Large intestine (tissue), 3 donors: ENCODE results near the gene MAPKAPK2. TPM values are rescaled to one million over a fixed set of nuclear protein-coding genes. Genes with fewer than 3 reads are reported as not detected.
A peak's percentile ranks its signal among the peaks of the same experiment; 100 is the strongest.
"Not testable (repeated sequence)": the region's sequence is repeated elsewhere in the genome, so short reads cannot be mapped to it uniquely, and the experiment has no call there.

ENCODE experiments used
- DNase-seq, 2 donors: peaks; one replicate each; pipeline versions ENCODE4 v3.0.0 to v3.0.0-alpha.2; 2013
- H3K27ac ChIP-seq: one replicate; pipeline ENCODE4 v1.5.1; 2013; ENCODE audit warnings: low read length
- H3K27me3 ChIP-seq: 2 replicates; pipeline ENCODE4 v1.6.1; 2013; ENCODE audit warnings: low read length; ENCODE audit not compliant: control insufficient read depth, insufficient read depth
- H3K36me3 ChIP-seq: 2 replicates; pipeline ENCODE4 v1.6.1; 2013; ENCODE audit warnings: low read length; ENCODE audit not compliant: control insufficient read depth, insufficient read depth
- H3K4me1 ChIP-seq: one replicate; pipeline ENCODE4 v1.6.1; 2013; ENCODE audit warnings: low read length; ENCODE audit not compliant: control insufficient read depth, insufficient read depth
- H3K4me3 ChIP-seq: one replicate; pipeline ENCODE4 v1.5.1; 2013; ENCODE audit warnings: low read length
- H3K9me3 ChIP-seq: one replicate; pipeline ENCODE4 v1.6.1; 2013; ENCODE audit warnings: mild to moderate bottlenecking, low read depth, low read length, moderate library complexity; ENCODE audit not compliant: control insufficient read depth
- WGBS: methylation state at CpG from one replicate; pipeline ENCODE4 v1.1.5; 2013; ENCODE audit warnings: low lambda C conversion rate; ENCODE audit not compliant: insufficient coverage; 5-methylcytosine and 5-hydroxymethylcytosine counted together
- polyA plus RNA-seq: library from polyadenylated mRNA; unstranded; fragments of 120-200 nt; gene quantifications from one replicate; pipeline ENCODE4 v1.2.1, GENCODE V29; 2013

The MAPKAPK2 gene
- polyA plus RNA-seq, 1 donor = 79.6 TPM

DNA sequence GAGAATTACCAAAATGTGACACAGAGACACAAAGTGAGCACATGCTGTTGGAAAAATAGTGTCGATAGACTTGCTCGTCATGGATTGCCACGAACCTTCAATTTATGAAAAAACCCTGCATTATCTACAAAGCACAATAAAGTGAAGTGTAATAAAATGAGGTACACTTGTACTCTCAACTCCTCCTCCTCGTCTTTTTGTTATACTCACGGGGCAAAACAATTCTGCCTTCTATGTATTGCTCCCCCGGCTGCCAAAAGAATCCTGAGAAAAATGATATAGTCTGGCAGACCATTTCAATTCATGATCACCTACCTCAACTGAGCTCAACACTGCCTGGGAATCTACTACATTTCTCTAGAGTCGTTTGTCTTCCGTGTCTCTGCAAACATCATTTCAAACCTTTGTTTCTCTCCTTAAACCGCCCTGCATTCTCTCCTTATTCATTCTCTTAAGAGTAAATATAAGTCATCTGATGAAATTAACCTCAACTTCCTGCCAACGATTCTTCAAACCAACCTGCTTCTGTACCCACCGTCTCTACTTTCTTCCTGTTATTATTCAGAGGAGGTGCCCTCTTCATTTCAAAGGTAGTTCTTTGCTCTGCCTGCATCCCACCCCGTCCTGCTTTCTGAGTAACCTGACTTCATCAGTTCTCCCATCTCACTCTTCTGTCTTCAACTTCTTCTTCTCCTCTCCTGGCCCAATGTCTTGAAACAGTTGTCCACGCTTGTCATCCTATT is 73.0 kb downstream of the MAPKAPK2 start:
- Histone ChIP-seq H3K27ac (no peak overlapping the region), H3K9me3 (no peaks in the 10 kb centered on the region), H3K36me3 (no peaks in the 10 kb centered on the region), H3K4me1 (no peaks in the 10 kb centered on the region), H3K4me3 (no peak overlapping the region), H3K27me3 (no peaks in the 10 kb centered on the region)
- no peak for DNase-seq
- 80% methylated on average over 1 of the region's 13 CpGs for WGBS

DNA sequence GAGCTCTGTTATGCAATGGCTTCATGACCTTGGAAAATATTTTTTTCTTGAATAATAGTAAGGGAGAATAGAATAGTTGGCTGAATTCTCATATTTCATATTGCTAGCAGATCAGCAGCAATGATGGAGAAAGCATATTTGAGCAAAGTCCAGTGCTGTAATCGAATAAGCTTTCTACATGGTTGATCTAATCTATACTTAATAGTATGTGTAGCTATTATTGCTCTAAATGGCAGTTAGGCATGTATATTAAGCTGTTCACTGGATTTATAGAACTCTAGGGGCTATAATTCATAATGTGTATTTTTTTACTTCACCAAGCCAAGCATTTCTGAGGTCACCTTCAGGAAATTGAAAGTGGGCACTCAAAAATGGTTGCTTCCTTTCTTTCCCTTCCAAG is 75.9 kb downstream of the MAPKAPK2 start:
- DNase-seq = no peak
- no peaks in the 10 kb centered on the region for H3K9me3 ChIP-seq
- no peak overlapping the region for H3K27ac ChIP-seq
- no peaks in the 10 kb centered on the region for H3K27me3 ChIP-seq
- H3K4me3 ChIP-seq = no peak overlapping the region
- H3K4me1 ChIP-seq = no peaks in the 10 kb centered on the region
- no peaks in the 10 kb centered on the region for H3K36me3 ChIP-seq
- no CpG with 5 or more reads among the region's 1 CpG for WGBS

DNA sequence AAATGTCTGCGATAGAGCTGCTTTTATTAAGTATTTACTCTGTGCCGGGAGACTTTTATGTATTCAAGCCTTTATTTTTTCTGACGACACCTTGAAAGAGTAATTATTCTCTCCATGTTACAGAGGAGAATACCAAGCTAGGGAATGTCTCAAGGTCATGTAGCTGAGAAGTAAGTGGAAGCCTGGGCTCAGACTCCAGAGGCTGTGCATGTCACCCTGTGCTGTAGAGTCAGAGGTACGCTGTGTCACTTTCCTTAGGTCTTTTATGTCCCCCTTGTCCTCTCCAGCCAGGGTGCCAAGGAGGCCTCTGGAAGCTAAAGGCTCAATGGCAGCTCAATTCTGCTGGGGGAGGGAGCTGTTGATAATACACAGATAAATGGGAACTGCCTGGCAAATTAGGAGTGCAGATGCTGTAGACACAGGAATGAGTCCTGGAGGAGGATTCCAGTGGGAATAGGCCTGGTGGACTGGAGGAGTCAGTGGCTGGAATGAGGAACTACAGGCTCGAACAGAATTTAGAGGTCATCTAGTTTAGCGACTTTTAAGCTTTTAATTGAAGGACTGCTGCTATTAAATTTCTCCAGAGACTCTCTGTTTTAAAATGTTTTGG is 76.6 kb downstream of the MAPKAPK2 start:
- H3K36me3 ChIP-seq = no peaks in the 10 kb centered on the region
- H3K4me3 ChIP-seq = no peak overlapping the region
- H3K27ac ChIP-seq = no peak overlapping the region
- H3K4me1 ChIP-seq = no peaks in the 10 kb centered on the region
- H3K9me3 ChIP-seq = no peaks in the 10 kb centered on the region
- 60% methylated on average over 1 of the region's 6 CpGs for WGBS
- DNase-seq = no peak
- H3K27me3 ChIP-seq = peaks cover under 1% of the 10 kb centered on the region

DNA sequence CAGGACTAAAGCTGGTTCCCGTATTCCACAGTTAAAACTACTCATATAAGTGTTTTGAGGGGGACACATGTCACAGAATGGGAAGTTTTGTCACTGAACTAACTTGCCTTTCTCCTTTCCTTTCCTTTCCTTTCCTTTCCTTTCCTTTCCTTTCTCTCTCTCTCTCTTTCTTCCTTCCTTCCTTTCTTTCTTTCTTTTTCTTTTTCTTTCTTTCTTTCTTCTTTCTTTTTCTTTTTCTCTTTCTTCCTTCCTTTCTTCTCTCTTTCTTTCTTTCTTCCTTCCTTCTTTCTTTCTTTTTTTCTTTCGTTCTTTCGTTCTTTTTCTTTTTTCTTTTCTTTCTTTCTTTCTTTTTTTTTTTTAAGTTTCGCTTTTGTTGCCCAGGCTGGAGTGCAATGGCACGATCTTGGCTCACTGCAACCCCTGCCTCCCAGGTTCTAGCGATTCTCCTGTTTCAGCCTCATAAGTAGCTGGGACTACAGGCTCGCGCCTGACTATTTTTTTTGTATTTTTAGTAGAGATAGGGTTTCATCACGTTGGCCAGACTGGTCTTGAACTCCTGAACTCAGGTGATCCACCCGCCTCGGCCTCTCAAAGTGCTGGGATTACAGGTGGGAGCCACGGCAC is 78.1 kb downstream of the MAPKAPK2 start:
- WGBS = 100% methylated on average over 3 of the region's 12 CpGs
- not testable (repeated sequence) for H3K27me3 ChIP-seq, DNase-seq, H3K4me1 ChIP-seq, H3K36me3 ChIP-seq, H3K9me3 ChIP-seq, H3K27ac ChIP-seq, H3K4me3 ChIP-seq

DNA sequence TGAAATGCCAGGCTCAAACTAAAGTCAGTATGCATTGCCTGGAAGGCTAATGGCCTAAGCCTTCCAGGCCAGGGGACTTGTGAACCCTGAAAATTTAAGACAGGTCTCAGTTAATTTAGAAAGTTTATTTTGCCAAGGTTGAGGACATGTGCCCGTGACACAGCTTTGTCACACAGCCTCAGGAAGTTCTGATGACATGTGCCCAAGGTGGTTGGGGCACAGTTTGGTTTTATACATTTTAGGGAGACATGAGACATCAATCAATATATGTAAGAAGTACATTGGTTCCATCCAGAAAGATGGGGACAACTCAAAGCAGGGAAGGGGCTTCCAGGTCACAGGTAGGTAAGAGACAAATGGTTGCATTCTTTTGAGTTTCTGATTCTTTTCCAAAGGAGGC is 81.1 kb downstream of the MAPKAPK2 start:
- not testable (repeated sequence) for DNase-seq, H3K9me3 ChIP-seq, H3K4me1 ChIP-seq, H3K27ac ChIP-seq, H3K27me3 ChIP-seq, H3K4me3 ChIP-seq, H3K36me3 ChIP-seq
- WGBS = no CpG with 5 or more reads among the region's 1 CpG

DNA sequence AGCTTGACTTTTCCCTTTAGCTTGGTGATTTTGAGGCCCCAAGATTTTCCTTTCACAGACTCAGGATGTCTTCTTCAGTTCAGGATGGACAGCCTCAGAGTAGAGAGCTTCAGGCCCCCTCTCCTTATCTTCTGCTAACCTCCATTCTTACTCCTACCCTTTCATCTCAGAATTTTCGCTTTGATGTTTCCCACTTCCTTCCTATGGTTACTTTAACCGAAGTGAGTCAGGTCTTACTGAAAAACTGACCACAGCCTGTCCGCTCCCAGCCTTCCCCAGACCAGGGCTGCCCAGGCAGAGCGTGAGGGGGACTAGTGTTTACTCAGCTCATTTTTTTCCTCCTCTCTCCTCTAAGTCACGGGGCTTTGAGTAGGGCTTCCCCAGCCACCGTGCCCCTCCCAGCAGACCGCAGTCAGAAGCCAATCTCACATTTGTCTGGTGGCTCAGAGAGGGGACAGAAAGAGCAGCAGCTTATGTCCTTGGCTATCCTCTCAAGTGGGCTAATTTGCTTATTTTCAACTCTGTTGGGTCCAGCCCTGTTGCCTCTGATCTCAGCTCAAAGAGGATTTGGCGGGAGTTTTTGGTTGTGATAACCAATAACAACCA is 81.6 kb downstream of the MAPKAPK2 start:
- Histone ChIP-seq H3K9me3 (no peaks in the 10 kb centered on the region), H3K27me3 (peaks cover 7% of the 10 kb centered on the region), H3K27ac (no peak overlapping the region), H3K4me3 (no peak overlapping the region), H3K4me1 (no peaks in the 10 kb centered on the region), H3K36me3 (no peaks in the 10 kb centered on the region)
- peak in 1 of 2 donors; percentile 24 for DNase-seq
- WGBS = no CpG with 5 or more reads among the region's 8 CpGs

- DNase-seq = no peak
- 100% methylated on average over 1 of the region's 14 CpGs for WGBS
- H3K4me3 ChIP-seq = no peak overlapping the region
- peaks cover 7% of the 10 kb centered on the region for H3K27me3 ChIP-seq
- no peaks in the 10 kb centered on the region for H3K4me1 ChIP-seq
- no peak overlapping the region for H3K27ac ChIP-seq
- H3K9me3 ChIP-seq = no peaks in the 10 kb centered on the region
- H3K36me3 ChIP-seq = no peaks in the 10 kb centered on the region
Measured at GRCh38 chr1:206768472-206769303, 84.0 kb downstream of the MAPKAPK2 start.

- peak; percentile 12 to 19 for DNase-seq
- Histone ChIP-seq H3K4me1 (no peaks in the 10 kb centered on the region), H3K27ac (no peak overlapping the region), H3K4me3 (no peak overlapping the region), H3K27me3 (peaks cover 7% of the 10 kb centered on the region), H3K9me3 (no peaks in the 10 kb centered on the region), H3K36me3 (no peaks in the 10 kb centered on the region)
- no CpG with 5 or more reads among the region's 7 CpGs for WGBS
Measured at GRCh38 chr1:206769304-206769731, 84.6 kb downstream of the MAPKAPK2 start.

DNA sequence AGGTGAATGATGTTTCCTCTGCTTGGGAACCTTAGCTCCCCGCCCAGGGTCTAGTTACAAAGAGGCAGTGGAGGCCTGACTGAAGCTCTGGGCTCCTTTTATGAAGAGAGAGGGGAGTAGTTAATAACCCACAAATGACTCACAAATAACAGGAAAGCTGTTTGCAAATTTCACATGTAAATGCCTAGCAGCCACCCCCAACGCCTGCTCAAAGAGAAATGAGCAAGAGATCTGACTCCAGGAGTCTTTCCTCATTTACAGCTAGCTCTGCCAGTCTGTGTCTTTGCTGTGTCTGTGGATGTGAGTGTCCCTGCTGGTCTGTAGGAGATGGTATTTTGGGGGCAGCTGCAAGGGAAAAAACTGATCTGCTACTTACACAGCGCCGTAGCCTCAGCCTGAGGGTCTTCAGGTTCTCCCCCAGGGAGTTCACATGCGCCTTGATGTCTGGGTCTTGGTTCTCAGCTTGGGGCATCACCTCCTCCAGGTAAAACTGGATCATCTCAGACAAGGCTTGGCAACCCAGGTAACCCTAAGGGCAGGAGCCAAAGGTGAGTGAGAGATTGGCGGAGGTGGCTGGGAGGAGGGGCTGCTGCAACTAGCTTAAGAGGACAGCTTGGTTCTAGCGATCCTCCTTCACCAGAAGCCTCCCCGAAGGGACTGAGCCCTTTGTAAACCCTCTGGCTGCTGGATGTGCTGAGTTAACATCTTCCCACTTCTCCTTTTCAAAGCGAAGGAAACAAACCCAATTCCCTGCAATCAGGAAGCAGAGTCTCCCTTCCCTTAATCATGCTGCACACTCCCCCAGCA is 86.0 kb downstream of the MAPKAPK2 start, which contains the start of gene IL19:
IL19 (plus strand) TSS at position 243 of the 807 bp plus-strand sequence. CDS start 65,890 bp downstream, outside the sequence.
- Histone ChIP-seq H3K27ac (no peak within 1 kb of the TSS), H3K4me3 (no peak within 1 kb of the TSS), H3K4me1 (no peaks in the 10 kb centered on the region)

More for the DNA sequence above, 86.0 kb downstream of the MAPKAPK2 start, which contains the start of gene IL19:
- no peak for DNase-seq
- Histone ChIP-seq H3K27me3 (peaks cover 7% of the 10 kb centered on the region), H3K9me3 (no peaks in the 10 kb centered on the region), H3K36me3 (no peaks in the 10 kb centered on the region)
- no CpG with 5 or more reads among the region's 9 CpGs for WGBS
